ENCODE measurements around the gene ICAM2. TPM values are rescaled to one million over a fixed set of nuclear protein-coding genes. Genes with fewer than 3 reads are reported as not detected.

The ICAM2 gene
- total RNA-seq, 4 donors from 2014 or later, result 45.6 to 92.1 (median 69.8) TPM

- no peak for TF ChIP-seq CTCF (IDR thresholded peaks at IDR 0.05; ENCODE audit: low read depth)
Observed at GRCh38 chr17:63974594-63975192, 45.7 kb downstream of the ICAM2 start.

GRCh38 chr17:63973930-63974593 is 46.4 kb downstream of the ICAM2 start:
- TF ChIP-seq CTCF (IDR thresholded peaks at IDR 0.05; ENCODE audit: low read depth), result no peak

GRCh38 chr17:63973247-63973646 is 47.2 kb downstream of the ICAM2 start:
- no peak for TF ChIP-seq CTCF (IDR thresholded peaks at IDR 0.05; ENCODE audit: low read depth)

- no peak for TF ChIP-seq CTCF (IDR thresholded peaks at IDR 0.05; ENCODE audit: low read depth)
Observed at GRCh38 chr17:63972796-63973195, 47.6 kb downstream of the ICAM2 start, which contains the start of gene SCN4A. TSS of gene SCN4A (minus strand) at chr17:63972918. CDS start at chr17:63972841, 77 bp downstream.

GRCh38 chr17:63969278-63969677 is 51.2 kb downstream of the ICAM2 start:
- no peak for TF ChIP-seq CTCF (IDR thresholded peaks at IDR 0.05; ENCODE audit: low read depth)

GRCh38 chr17:63967953-63968352 is 52.5 kb downstream of the ICAM2 start:
- TF ChIP-seq CTCF (IDR thresholded peaks at IDR 0.05; ENCODE audit: low read depth), result no peak

- TF ChIP-seq CTCF (IDR thresholded peaks at IDR 0.05; ENCODE audit: low read depth), result no peak
Observed at GRCh38 chr17:63966646-63967264, 53.7 kb downstream of the ICAM2 start.

Measured in subcutaneous adipose tissue (tissue), 4 donors.